Ovary (tissue), 3 donors: ENCODE results near the gene PUS3.

ENCODE experiments used
- CTCF ChIP-seq, 3 donors: fragments of 450-650 bp in 2 of 3; fragments of 200-600 bp in 1 of 3; IDR thresholded peaks; one replicate each; pipeline versions ENCODE4 v1.5.1 to v1.8.0; 2016 to 2022; ENCODE audit warnings: antibody characterized with exemption in 3 of 3, mild to moderate bottlenecking in 1 of 3
- POLR2A ChIP-seq: fragments of 450-650 bp; IDR thresholded peaks from one replicate; pipeline ENCODE4 v1.6.1; 2017; ENCODE audit warnings: antibody characterized with exemption, mild to moderate bottlenecking, moderate library complexity
- donor health status: DM: no; HTN: no; CAD: no.

DNA sequence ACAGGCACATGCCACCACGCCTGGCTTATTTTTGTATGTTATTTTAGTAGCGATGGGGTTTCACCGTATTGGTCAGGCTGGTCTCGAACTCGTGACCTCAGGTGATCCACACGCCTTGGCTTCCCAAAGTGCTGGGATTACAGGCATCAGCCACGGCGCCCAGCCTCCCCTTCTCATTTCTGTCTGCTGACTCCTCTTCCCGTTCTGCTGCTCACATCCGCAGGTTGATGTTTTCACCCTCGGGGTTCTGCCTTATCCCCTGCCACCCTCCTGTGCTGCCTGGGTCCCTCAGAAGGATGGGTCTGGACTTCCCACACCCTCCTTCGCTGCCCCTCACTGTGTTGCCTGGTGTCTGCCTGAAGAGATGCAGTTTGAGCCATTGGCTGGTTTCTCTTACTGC is 23.7 kb upstream of the PUS3 start:
- no peak for TF ChIP-seq CTCF (IDR thresholded peaks at IDR 0.05)
- no peak for TF ChIP-seq POLR2A
